HEK293 (cell line): ENCODE measurements around the gene HPCA.

Experiments
- CTCF ChIA-PET: fragments of 350-600 bp; formaldehyde crosslinking; extraction: SDS; loops from one replicate; lab custom pipeline; 2021; ENCODE audit warnings: antibody characterized with exemption; lab: Yijun Ruan, JAX
- POLR2A ChIA-PET: fragments of 300-600 bp; formaldehyde crosslinking; extraction: SDS; loops from one replicate; lab custom pipeline; 2020; ENCODE audit warnings: antibody characterized with exemption, inconsistent platforms; lab: Yijun Ruan, JAX
- H3K27ac ChIP-seq: fragments of 200-500 bp; sonication (Bioruptor generic); 2 replicates; pipeline ENCODE4 v1.5.1; 2014; ENCODE audit warnings: low read depth, low read length, control low read depth, inconsistent platforms; ENCODE audit errors: extremely low read depth
- H3K36me3 ChIP-seq, 2 experiments: fragments of 200-500 bp in 1 of 2; sonication (Bioruptor generic) in 1 of 2; 1 replicate in 1 of 2; 2 replicates in 1 of 2; pipeline ENCODE4 v1.5.1; 2014 to 2017; ENCODE audit warnings: inconsistent platforms in 2 of 2, low read length in 2 of 2; ENCODE audit not compliant: control insufficient read depth in 2 of 2, insufficient read depth in 1 of 2
- H3K4me1 ChIP-seq: fragments of 200-500 bp; sonication (Bioruptor generic); 2 replicates; pipeline ENCODE4 v1.5.1; 2014; ENCODE audit warnings: mild to moderate bottlenecking, low read length, inconsistent platforms; ENCODE audit not compliant: control insufficient read depth, insufficient read depth
- H3K4me3 ChIP-seq: 2 replicates; pipeline ENCODE4 v1.5.1; 2011; ENCODE audit warnings: low read depth, mild to moderate bottlenecking, control low read depth, low read length, moderate library complexity
- H3K9me3 ChIP-seq: fragments of 200-500 bp; sonication (Bioruptor generic); 2 replicates; pipeline ENCODE4 v1.5.1; 2014; ENCODE audit warnings: low read depth, low read length, inconsistent platforms; ENCODE audit not compliant: control insufficient read depth, insufficient read depth
- GLIS2 ChIP-seq: fragments of 450-650 bp; formaldehyde crosslinking; IDR thresholded peaks from 2 replicates; pipeline ENCODE4 v1.5.1; 2016; ENCODE audit warnings: missing biosample characterization, missing genetic modification characterization
- HOXC10 ChIP-seq: sonication (generic); formaldehyde crosslinking; IDR thresholded peaks from 2 replicates; pipeline ENCODE4 v1.8.1; 2023; ENCODE audit warnings: mild to moderate bottlenecking, missing genetic modification reagents
- PRDM1 ChIP-seq: fragments of 450-650 bp; formaldehyde crosslinking; IDR thresholded peaks from 2 replicates; pipeline ENCODE4; 2016; ENCODE audit warnings: missing biosample characterization, missing genetic modification characterization
- RBAK ChIP-seq: fragments of 450-650 bp; formaldehyde crosslinking; IDR thresholded peaks from 2 replicates; pipeline ENCODE4 v1.5.1; 2016; ENCODE audit warnings: missing biosample characterization, missing genetic modification characterization
- SCRT2 ChIP-seq: fragments of 450-650 bp; formaldehyde crosslinking; IDR thresholded peaks from 2 replicates; pipeline ENCODE4 v1.5.1; 2016; ENCODE audit warnings: missing biosample characterization, missing genetic modification characterization
- TCF7L2 ChIP-seq: IDR thresholded peaks from 2 replicates; pipeline ENCODE4 v1.6.1; 2011; ENCODE audit warnings: low read depth, mild to moderate bottlenecking, inconsistent platforms, low read length, moderate library complexity, borderline replicate concordance
- YY2 ChIP-seq: fragments of 450-650 bp; formaldehyde crosslinking; IDR thresholded peaks from 2 replicates; pipeline ENCODE4 v1.5.1; 2016; ENCODE audit warnings: missing biosample characterization, missing genetic modification characterization
- ZNF112 ChIP-seq: fragments of 450-650 bp; formaldehyde crosslinking; IDR thresholded peaks from 2 replicates; pipeline ENCODE4 v1.5.0; 2017; ENCODE audit warnings: missing biosample characterization, missing genetic modification characterization
- ZNF132 ChIP-seq: fragments of 450-650 bp; formaldehyde crosslinking; IDR thresholded peaks from 2 replicates; pipeline ENCODE4 v1.5.1; 2017; ENCODE audit warnings: missing biosample characterization, missing genetic modification characterization, borderline replicate concordance
- ZNF175 ChIP-seq: fragments of 450-650 bp; formaldehyde crosslinking; IDR thresholded peaks from 2 replicates; pipeline ENCODE4 v1.5.1; 2016; ENCODE audit warnings: missing biosample characterization, missing genetic modification characterization
- ZNF184 ChIP-seq: fragments of 450-650 bp; IDR thresholded peaks from 2 replicates; pipeline ENCODE4 v1.5.1; 2018; ENCODE audit warnings: missing biosample characterization, mild to moderate bottlenecking, missing genetic modification characterization
- ZNF19 ChIP-seq: fragments of 450-650 bp; formaldehyde crosslinking; IDR thresholded peaks from 2 replicates; pipeline ENCODE4; 2016; ENCODE audit warnings: missing biosample characterization, missing genetic modification characterization, low read depth
- ZNF292 ChIP-seq: fragments of 450-650 bp; formaldehyde crosslinking; IDR thresholded peaks from 2 replicates; pipeline ENCODE4 v1.5.1; 2016; ENCODE audit warnings: low read depth, missing biosample characterization, missing genetic modification characterization, borderline replicate concordance
- ZNF350 ChIP-seq: fragments of 450-650 bp; formaldehyde crosslinking; IDR thresholded peaks from 2 replicates; pipeline ENCODE4 v1.5.0; 2017; ENCODE audit warnings: missing biosample characterization, mild to moderate bottlenecking, missing genetic modification characterization
- ZNF473 ChIP-seq: fragments of 450-650 bp; formaldehyde crosslinking; IDR thresholded peaks from 2 replicates; pipeline ENCODE4 v1.5.1; 2017; ENCODE audit warnings: missing biosample characterization, missing genetic modification characterization
- ZNF521 ChIP-seq: fragments of 450-650 bp; formaldehyde crosslinking; IDR thresholded peaks from 2 replicates; pipeline ENCODE4 v1.5.1; 2017; ENCODE audit warnings: missing biosample characterization, mild to moderate bottlenecking, missing genetic modification characterization
- ZNF596 ChIP-seq: fragments of 450-650 bp; IDR thresholded peaks from 2 replicates; pipeline ENCODE4 v1.5.0; 2018; ENCODE audit warnings: missing biosample characterization, mild to moderate bottlenecking, missing genetic modification characterization, moderate library complexity
- ZNF660 ChIP-seq: fragments of 450-650 bp; IDR thresholded peaks from 2 replicates; pipeline ENCODE4 v1.5.1; 2018; ENCODE audit warnings: missing biosample characterization, mild to moderate bottlenecking, missing genetic modification characterization
- ZNF670 ChIP-seq: fragments of 450-650 bp; formaldehyde crosslinking; IDR thresholded peaks from 2 replicates; pipeline ENCODE4 v1.5.1; 2016; ENCODE audit warnings: missing biosample characterization, missing genetic modification characterization, low read depth
- ZNF677 ChIP-seq: fragments of 450-650 bp; IDR thresholded peaks from 2 replicates; pipeline ENCODE4 v1.5.0; 2018; ENCODE audit warnings: missing biosample characterization, mild to moderate bottlenecking, missing genetic modification characterization, moderate library complexity
- ZNF768 ChIP-seq: fragments of 450-650 bp; formaldehyde crosslinking; IDR thresholded peaks from 2 replicates; pipeline ENCODE4 v1.5.1; 2018; ENCODE audit warnings: missing biosample characterization, mild to moderate bottlenecking, missing genetic modification characterization
- TF ChIP-seq, protein P1 (sequence below): fragments of 450-650 bp; formaldehyde crosslinking; IDR thresholded peaks from 2 replicates; pipeline ENCODE4 v1.5.1; 2016; ENCODE audit warnings: missing biosample characterization, missing genetic modification characterization
- TF ChIP-seq, protein P2 (sequence below): sonication (generic); formaldehyde crosslinking; IDR thresholded peaks from 2 replicates; pipeline ENCODE4 v1.8.1; 2022; ENCODE audit warnings: mild to moderate bottlenecking, moderate library complexity, missing genetic modification reagents
- TF ChIP-seq, protein P3 (sequence below): IDR thresholded peaks from 2 replicates; pipeline ENCODE4 v1.6.1; 2011; ENCODE audit warnings: mild to moderate bottlenecking, low read depth, low read length, borderline replicate concordance
- TF ChIP-seq, protein P4 (sequence below): fragments of 450-650 bp; IDR thresholded peaks from 2 replicates; pipeline ENCODE4 v1.5.1; 2018; ENCODE audit warnings: missing biosample characterization, mild to moderate bottlenecking, missing genetic modification characterization
- TF ChIP-seq, protein P5 (sequence below): fragments of 450-650 bp; formaldehyde crosslinking; IDR thresholded peaks from 2 replicates; pipeline ENCODE4 v1.5.1; 2016; ENCODE audit warnings: missing biosample characterization, missing genetic modification characterization

The HPCA gene

DNA sequence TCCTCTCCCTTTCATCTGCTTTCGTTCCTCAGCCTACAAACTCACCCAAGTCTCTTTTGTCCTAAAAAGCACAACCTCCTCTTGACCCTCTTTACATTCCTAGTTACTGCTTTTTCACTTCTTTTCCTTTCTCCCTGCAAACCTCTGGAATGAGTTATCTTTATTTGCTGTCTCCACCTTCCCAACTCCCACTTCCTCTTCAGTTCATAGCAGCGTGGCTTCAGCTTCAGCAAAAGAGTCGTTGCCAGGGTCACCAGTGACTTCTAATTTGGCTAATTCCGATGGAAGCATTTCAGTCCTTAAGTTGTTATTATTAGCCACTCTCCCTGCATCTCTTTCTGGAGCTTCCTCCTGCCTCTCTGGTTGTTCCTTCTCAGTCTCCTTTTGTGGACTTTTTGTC lies 21.1 kb downstream of the HPCA start (continued):
- peak; percentile 65 for TF ChIP-seq PRDM1
- TF ChIP-seq ZNF132 (tag by site-specific recombination): no peak
- TF ChIP-seq ZNF660 (tag by site-specific recombination): no peak
- TF ChIP-seq RBAK (tag by site-specific recombination): no peak
- TF ChIP-seq ZNF521 (tag by site-specific recombination): no peak

DNA sequence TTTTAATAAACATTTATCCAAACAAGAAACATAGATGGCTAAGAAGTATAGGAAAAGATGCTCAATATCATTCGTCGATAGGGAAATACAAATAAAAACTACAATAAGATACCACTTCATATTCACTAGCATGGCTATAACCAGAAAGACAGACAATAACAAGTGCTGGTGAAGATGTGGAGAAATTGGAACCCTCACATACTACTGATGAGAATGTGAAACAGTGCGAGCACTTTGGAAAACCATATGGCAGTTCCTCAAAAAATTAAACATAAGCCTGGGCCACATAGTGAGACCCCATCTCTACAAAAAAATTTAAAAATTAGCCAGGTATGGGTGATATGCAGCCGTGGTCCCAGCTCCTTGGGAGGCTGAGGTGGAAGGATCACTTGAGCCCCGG lies 24.0 kb downstream of the HPCA start:
- ChIA-PET CTCF (interaction anchor here (0.6 kb wide), 1 partner anchor 51 kb away, joined by 5 read pairs; no protein-coding TSS in a partner anchor), POLR2A (no interaction called here)
- H3K9me3 ChIP-seq: no peaks in the 10 kb centered on the region
- H3K27ac ChIP-seq: no peak overlapping the region
- TF ChIP-seq ZNF677 (tag by site-specific recombination) (no peak), ZNF19 (tag by site-specific recombination) (no peak), SCRT2 (tag by site-specific recombination) (no peak), ZNF184 (peak; percentile 98)
- TF ChIP-seq, protein P1, sequence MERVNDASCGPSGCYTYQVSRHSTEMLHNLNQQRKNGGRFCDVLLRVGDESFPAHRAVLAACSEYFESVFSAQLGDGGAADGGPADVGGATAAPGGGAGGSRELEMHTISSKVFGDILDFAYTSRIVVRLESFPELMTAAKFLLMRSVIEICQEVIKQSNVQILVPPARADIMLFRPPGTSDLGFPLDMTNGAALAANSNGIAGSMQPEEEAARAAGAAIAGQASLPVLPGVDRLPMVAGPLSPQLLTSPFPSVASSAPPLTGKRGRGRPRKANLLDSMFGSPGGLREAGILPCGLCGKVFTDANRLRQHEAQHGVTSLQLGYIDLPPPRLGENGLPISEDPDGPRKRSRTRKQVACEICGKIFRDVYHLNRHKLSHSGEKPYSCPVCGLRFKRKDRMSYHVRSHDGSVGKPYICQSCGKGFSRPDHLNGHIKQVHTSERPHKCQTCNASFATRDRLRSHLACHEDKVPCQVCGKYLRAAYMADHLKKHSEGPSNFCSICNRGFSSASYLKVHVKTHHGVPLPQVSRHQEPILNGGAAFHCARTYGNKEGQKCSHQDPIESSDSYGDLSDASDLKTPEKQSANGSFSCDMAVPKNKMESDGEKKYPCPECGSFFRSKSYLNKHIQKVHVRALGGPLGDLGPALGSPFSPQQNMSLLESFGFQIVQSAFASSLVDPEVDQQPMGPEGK: no peak
- TF ChIP-seq, protein P2, sequence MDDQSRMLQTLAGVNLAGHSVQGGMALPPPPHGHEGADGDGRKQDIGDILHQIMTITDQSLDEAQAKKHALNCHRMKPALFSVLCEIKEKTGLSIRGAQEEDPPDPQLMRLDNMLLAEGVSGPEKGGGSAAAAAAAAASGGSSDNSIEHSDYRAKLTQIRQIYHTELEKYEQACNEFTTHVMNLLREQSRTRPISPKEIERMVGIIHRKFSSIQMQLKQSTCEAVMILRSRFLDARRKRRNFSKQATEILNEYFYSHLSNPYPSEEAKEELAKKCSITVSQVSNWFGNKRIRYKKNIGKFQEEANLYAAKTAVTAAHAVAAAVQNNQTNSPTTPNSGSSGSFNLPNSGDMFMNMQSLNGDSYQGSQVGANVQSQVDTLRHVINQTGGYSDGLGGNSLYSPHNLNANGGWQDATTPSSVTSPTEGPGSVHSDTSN (CRISPR knock-in tag): no peak
- no peak overlapping the region for H3K4me3 ChIP-seq
- H3K36me3 ChIP-seq: no peaks in the 10 kb centered on the region
- no peaks in the 10 kb centered on the region for H3K4me1 ChIP-seq

DNA sequence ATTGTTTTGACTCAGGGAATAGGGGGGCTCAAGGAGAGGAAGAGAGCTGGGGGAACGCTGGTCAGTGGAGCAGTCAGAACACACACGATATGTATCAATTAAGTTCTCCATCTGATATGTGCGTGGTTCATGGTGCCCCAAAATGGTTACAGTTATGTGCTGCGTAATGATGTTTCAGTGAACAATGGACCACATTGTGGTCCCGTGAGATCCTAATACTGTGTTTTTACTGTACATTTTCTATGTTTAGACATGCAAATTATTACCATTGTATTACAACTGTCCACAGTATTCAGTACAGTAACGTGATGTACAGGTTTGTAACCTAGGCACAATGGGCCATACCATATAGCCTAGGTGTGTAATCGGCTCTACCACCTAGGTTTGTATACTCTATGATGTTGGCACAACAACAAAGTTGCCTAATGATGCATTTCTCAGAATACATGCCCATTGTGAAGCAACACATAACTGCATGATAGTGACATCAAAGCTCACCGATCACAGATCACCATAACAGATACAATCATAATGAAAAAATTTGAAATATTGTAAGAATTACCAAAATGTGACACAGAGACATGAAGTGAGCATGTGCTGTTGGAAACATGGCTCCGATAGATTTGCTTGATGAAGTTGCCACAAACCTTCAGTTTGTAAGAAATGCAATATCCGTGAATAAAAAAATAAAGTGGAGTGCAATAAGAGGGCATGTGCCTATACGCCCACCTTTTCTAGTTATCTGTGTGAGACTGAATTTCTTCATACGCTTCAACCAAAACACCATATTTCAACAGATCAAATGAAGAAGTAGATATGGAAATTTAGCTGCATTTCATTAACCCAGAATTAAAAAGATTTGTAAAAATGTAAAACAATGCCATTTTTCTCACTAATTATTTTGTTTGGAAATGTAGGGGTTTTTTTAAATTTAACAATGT lies 29.7 kb downstream of the HPCA start:
- CTCF ChIA-PET: interaction anchor here (0.7 to 1.0 kb wide), 2 partner anchors 17 to 40 kb away, joined by 3 read pairs; no protein-coding TSS in a partner anchor
- POLR2A ChIA-PET: interaction anchor here (0.5 kb wide), 1 partner anchor 9 kb away, joined by 3 read pairs; no protein-coding TSS in a partner anchor
- Histone ChIP-seq H3K36me3 (no peaks in the 10 kb centered on the region), H3K27ac (no peak overlapping the region), H3K4me1 (no peaks in the 10 kb centered on the region), H3K4me3 (no peak overlapping the region), H3K9me3 (no peaks in the 10 kb centered on the region)
- no peak for TF ChIP-seq ZNF677 (tag by site-specific recombination)
- TF ChIP-seq ZNF768 (tag by site-specific recombination): no peak
- TF ChIP-seq ZNF473 (tag by site-specific recombination): no peak
- TF ChIP-seq, protein P3, sequence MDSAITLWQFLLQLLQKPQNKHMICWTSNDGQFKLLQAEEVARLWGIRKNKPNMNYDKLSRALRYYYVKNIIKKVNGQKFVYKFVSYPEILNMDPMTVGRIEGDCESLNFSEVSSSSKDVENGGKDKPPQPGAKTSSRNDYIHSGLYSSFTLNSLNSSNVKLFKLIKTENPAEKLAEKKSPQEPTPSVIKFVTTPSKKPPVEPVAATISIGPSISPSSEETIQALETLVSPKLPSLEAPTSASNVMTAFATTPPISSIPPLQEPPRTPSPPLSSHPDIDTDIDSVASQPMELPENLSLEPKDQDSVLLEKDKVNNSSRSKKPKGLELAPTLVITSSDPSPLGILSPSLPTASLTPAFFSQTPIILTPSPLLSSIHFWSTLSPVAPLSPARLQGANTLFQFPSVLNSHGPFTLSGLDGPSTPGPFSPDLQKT: no peak
- TF ChIP-seq ZNF350 (tag by site-specific recombination): no peak
- no peak for TF ChIP-seq ZNF175 (tag by site-specific recombination)
- no peak for TF ChIP-seq ZNF132 (tag by site-specific recombination)
- TF ChIP-seq ZNF670: no peak
- no peak for TF ChIP-seq HOXC10 (CRISPR knock-in tag)
- TF ChIP-seq, protein P4, sequence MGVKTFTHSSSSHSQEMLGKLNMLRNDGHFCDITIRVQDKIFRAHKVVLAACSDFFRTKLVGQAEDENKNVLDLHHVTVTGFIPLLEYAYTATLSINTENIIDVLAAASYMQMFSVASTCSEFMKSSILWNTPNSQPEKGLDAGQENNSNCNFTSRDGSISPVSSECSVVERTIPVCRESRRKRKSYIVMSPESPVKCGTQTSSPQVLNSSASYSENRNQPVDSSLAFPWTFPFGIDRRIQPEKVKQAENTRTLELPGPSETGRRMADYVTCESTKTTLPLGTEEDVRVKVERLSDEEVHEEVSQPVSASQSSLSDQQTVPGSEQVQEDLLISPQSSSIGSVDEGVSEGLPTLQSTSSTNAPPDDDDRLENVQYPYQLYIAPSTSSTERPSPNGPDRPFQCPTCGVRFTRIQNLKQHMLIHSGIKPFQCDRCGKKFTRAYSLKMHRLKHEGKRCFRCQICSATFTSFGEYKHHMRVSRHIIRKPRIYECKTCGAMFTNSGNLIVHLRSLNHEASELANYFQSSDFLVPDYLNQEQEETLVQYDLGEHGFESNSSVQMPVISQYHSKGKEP: no peak
- TF ChIP-seq YY2 (tag by site-specific recombination): no peak
- TF ChIP-seq, protein P5, sequence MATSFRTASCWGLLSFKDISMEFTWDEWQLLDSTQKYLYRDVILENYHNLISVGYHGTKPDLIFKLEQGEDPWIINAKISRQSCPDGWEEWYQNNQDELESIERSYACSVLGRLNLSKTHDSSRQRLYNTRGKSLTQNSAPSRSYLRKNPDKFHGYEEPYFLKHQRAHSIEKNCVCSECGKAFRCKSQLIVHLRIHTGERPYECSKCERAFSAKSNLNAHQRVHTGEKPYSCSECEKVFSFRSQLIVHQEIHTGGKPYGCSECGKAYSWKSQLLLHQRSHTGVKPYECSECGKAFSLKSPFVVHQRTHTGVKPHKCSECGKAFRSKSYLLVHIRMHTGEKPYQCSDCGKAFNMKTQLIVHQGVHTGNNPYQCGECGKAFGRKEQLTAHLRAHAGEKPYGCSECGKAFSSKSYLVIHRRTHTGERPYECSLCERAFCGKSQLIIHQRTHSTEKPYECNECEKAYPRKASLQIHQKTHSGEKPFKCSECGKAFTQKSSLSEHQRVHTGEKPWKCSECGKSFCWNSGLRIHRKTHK: no peak
- TF ChIP-seq TCF7L2: no peak
- TF ChIP-seq ZNF112 (tag by site-specific recombination): no peak
- no peak for TF ChIP-seq ZNF596 (tag by site-specific recombination)
- TF ChIP-seq ZNF292: no peak
- TF ChIP-seq GLIS2: no peak
